GM12864 (cell line): ENCODE measurements around the gene FNDC3A.

Experiments
- DNase-seq: peaks from one replicate; pipeline ENCODE4 v3.0.0-alpha.2; 2011; ENCODE audit warnings: low read depth
- H3K4me3 ChIP-seq: 2 replicates; pipeline ENCODE4 v1.5.1; 2011; ENCODE audit warnings: mild to moderate bottlenecking, low read depth, low read length, control low read depth
- CTCF ChIP-seq: IDR thresholded peaks from 2 replicates; pipeline ENCODE4 v1.5.1; 2011; ENCODE audit warnings: low read depth, mild to moderate bottlenecking, moderate library complexity, low read length, control low read depth, inconsistent platforms; ENCODE audit errors: missing control alignments

The FNDC3A gene

GRCh38 chr13:48942131-48942530 is 33.6 kb upstream of the FNDC3A start:
- no peak overlapping the region for H3K4me3 ChIP-seq
- TF ChIP-seq CTCF: no peak
- DNase-seq: no peak

- TF ChIP-seq CTCF: no peak
- DNase-seq: no peak
- H3K4me3 ChIP-seq: no peak overlapping the region
Measured at GRCh38 chr13:48944221-48944620, 31.5 kb upstream of the FNDC3A start.

GRCh38 chr13:48945626-48946025 is 30.1 kb upstream of the FNDC3A start:
- no peak for TF ChIP-seq CTCF
- no peak overlapping the region for H3K4me3 ChIP-seq
- no peak for DNase-seq

- TF ChIP-seq CTCF: no peak
- H3K4me3 ChIP-seq: no peak overlapping the region
- no peak for DNase-seq
Measured at GRCh38 chr13:48946163-48946562, 29.5 kb upstream of the FNDC3A start.

GRCh38 chr13:48949566-48950500 is 25.9 kb upstream of the FNDC3A start:
- no peak overlapping the region for H3K4me3 ChIP-seq
- no peak for DNase-seq
- TF ChIP-seq CTCF: no peak

- TF ChIP-seq CTCF: no peak
- DNase-seq: no peak
- H3K4me3 ChIP-seq: no peak overlapping the region
Measured at GRCh38 chr13:48950501-48950875, 25.2 kb upstream of the FNDC3A start.

GRCh38 chr13:48954081-48954480 is 21.6 kb upstream of the FNDC3A start:
- no peak for TF ChIP-seq CTCF
- no peak overlapping the region for H3K4me3 ChIP-seq
- no peak for DNase-seq
